SK-N-SH (cell line): Measurements from ENCODE around the gene CHD9. TPM values are rescaled to one million over a fixed set of nuclear protein-coding genes. Genes with fewer than 3 reads are reported as not detected.
A peak's percentile ranks its signal among the peaks of the same experiment; 100 is the strongest.

Experiments used
- CTCF ChIA-PET: fragments of 300-600, 350-600 bp; formaldehyde crosslinking; extraction: SDS; loops from one replicate; lab custom pipeline; 2021; lab: Yijun Ruan, JAX
- POLR2A ChIA-PET: fragments of 350-600 bp; sonication (Branson Sonifier 250); formaldehyde crosslinking; extraction: SDS; loops from one replicate; lab custom pipeline; 2020; ENCODE audit warnings: antibody characterized with exemption, inconsistent platforms; lab: Yijun Ruan, JAX
- DNase-seq: peaks from one replicate; pipeline ENCODE4 v3.0.0; 2012
- H2AFZ ChIP-seq: fragments of 200-600 bp; sonication (generic); 2 replicates; pipeline ENCODE4 v1.8.1; 2016; ENCODE audit warnings: antibody characterized with exemption, mild to moderate bottlenecking, low read depth
- H3F3A ChIP-seq: fragments of 200-600 bp; sonication (generic); replicated peaks from 2 replicates; pipeline ENCODE3; 2016; ENCODE audit warnings: antibody characterized with exemption, mild to moderate bottlenecking; ENCODE audit not compliant: insufficient read depth
- H3K27ac ChIP-seq, 2 experiments: fragments of 200-500 bp in 1 of 2; fragments of 200-600 bp in 1 of 2; sonication (Bioruptor generic) in 1 of 2; sonication (generic), shearing (Covaris generic) in 1 of 2; 2 replicates each; pipeline versions ENCODE4 v1.5.1 to v1.6.1; 2014 to 2016; ENCODE audit warnings: low read depth in 2 of 2, inconsistent platforms in 1 of 2, low read length in 1 of 2, mild to moderate bottlenecking in 1 of 2, mixed read lengths in 1 of 2
- H3K27me3 ChIP-seq: fragments of 200-600 bp; sonication (generic), shearing (Covaris generic); 2 replicates; pipeline ENCODE4 v1.6.1; 2016; ENCODE audit warnings: mixed run types; ENCODE audit not compliant: insufficient read depth
- H3K36me3 ChIP-seq, 2 experiments: fragments of 200-500 bp in 1 of 2; fragments of 200-600 bp in 1 of 2; sonication (Bioruptor generic) in 1 of 2; sonication (generic) in 1 of 2; replicated peaks in 1 of 2; 2 replicates each; pipeline versions ENCODE3 to v1.5.1; 2014 to 2016; ENCODE audit warnings: low read length in 1 of 2, mild to moderate bottlenecking in 1 of 2; ENCODE audit not compliant: insufficient read depth in 2 of 2, control insufficient read depth in 1 of 2
- H3K4me1 ChIP-seq, 2 experiments: fragments of 200-500 bp in 1 of 2; fragments of 200-600 bp in 1 of 2; sonication (Bioruptor generic) in 1 of 2; sonication (generic), shearing (Covaris generic) in 1 of 2; 2 replicates each; pipeline versions ENCODE4 v1.5.1 to v1.6.1; 2014 to 2016; ENCODE audit warnings: low read depth in 1 of 2, low read length in 1 of 2, mixed run types in 1 of 2; ENCODE audit not compliant: insufficient read depth in 2 of 2, control insufficient read depth in 1 of 2
- H3K4me2 ChIP-seq: fragments of 200-600 bp; sonication (generic), shearing (Covaris generic); 2 replicates; pipeline ENCODE4 v1.6.1; 2017; ENCODE audit warnings: mixed run types
- H3K4me3 ChIP-seq, 2 experiments: fragments of 200-500 bp in 1 of 2; fragments of 200-600 bp in 1 of 2; sonication (Bioruptor generic) in 1 of 2; sonication (generic), shearing (Covaris generic) in 1 of 2; 2 replicates each; pipeline versions ENCODE4 v1.5.1 to v1.8.1; 2014 to 2016; ENCODE audit warnings: low read depth in 2 of 2, inconsistent platforms in 1 of 2, low read length in 1 of 2, mild to moderate bottlenecking in 1 of 2, mixed read lengths in 1 of 2, moderate library complexity in 1 of 2
- H3K79me2 ChIP-seq: fragments of 200-600 bp; sonication (generic); 2 replicates; pipeline ENCODE4 v1.8.1; 2017; ENCODE audit warnings: mild to moderate bottlenecking; ENCODE audit not compliant: insufficient read depth
- H3K9ac ChIP-seq: fragments of 200-600 bp; sonication (generic); 2 replicates; pipeline ENCODE4 v1.6.1; 2017; ENCODE audit warnings: mixed run types
- H3K9me2 ChIP-seq: fragments of 200-600 bp; sonication (generic); 2 replicates; pipeline ENCODE4 v1.6.1; 2017; ENCODE audit warnings: mixed run types
- H3K9me3 ChIP-seq: fragments of 200-600 bp; sonication (generic); 2 replicates; pipeline ENCODE4 v1.6.1; 2017; ENCODE audit warnings: mixed run types, mild to moderate bottlenecking, moderate library complexity
- H4K20me1 ChIP-seq: fragments of 200-600 bp; sonication (generic); 2 replicates; pipeline ENCODE4 v1.6.1; 2017; ENCODE audit warnings: mild to moderate bottlenecking, mixed run types; ENCODE audit not compliant: insufficient read depth
- EP300 ChIP-seq, 2 experiments: IDR thresholded peaks; 2 replicates each; pipeline versions ENCODE4 v1.4.0 to v1.6.1; 2012; ENCODE audit warnings: borderline replicate concordance in 1 of 2, low read depth in 1 of 2, low read length in 1 of 2
- EZH2phosphoT487 ChIP-seq: fragments of 200-600 bp; sonication (generic); IDR thresholded peaks from 2 replicates; pipeline ENCODE4 v1.6.1; 2017; ENCODE audit warnings: low read depth, mixed run types, mild to moderate bottlenecking, antibody characterized with exemption, moderate library complexity, borderline replicate concordance
- FOSL2 ChIP-seq: IDR thresholded peaks from 2 replicates; pipeline ENCODE4 v1.4.0; 2012; ENCODE audit warnings: low read depth, mild to moderate bottlenecking, moderate library complexity, borderline replicate concordance
- FOXJ3 ChIP-seq: sonication (generic); formaldehyde crosslinking; IDR thresholded peaks from 2 replicates; pipeline ENCODE4 v1.5.1; 2020; ENCODE audit warnings: mild to moderate bottlenecking, missing genetic modification reagents
- FOXM1 ChIP-seq: IDR thresholded peaks from 2 replicates; pipeline ENCODE4 v1.4.0; 2012; ENCODE audit warnings: low read depth, mild to moderate bottlenecking
- GABPA ChIP-seq: IDR thresholded peaks from 2 replicates; pipeline ENCODE4 v1.4.0; 2012; ENCODE audit warnings: low read depth, mild to moderate bottlenecking
- GATA2 ChIP-seq: sonication (generic); formaldehyde crosslinking; IDR thresholded peaks from 2 replicates; pipeline ENCODE4 v1.5.0; 2020; ENCODE audit warnings: mild to moderate bottlenecking, missing genetic modification reagents
- JUND ChIP-seq: IDR thresholded peaks from 2 replicates; pipeline ENCODE4 v1.4.0; 2012
- NFIC ChIP-seq: IDR thresholded peaks from 2 replicates; pipeline ENCODE4 v1.4.0; 2012; ENCODE audit warnings: borderline replicate concordance
- POLR2AphosphoS5 ChIP-seq: IDR thresholded peaks from 2 replicates; pipeline ENCODE4 v1.6.1; 2012; ENCODE audit warnings: low read depth, low read length
- RAD21 ChIP-seq: IDR thresholded peaks from 2 replicates; pipeline ENCODE4 v1.6.1; 2012; ENCODE audit warnings: mild to moderate bottlenecking, low read length
- RCOR1 ChIP-seq: fragments of 150-350 bp; IDR thresholded peaks from 2 replicates; pipeline ENCODE4 v1.6.1; 2017; ENCODE audit warnings: antibody characterized with exemption, low read length
- RXRA ChIP-seq: IDR thresholded peaks from 2 replicates; pipeline ENCODE4 v1.4.0; 2012; ENCODE audit warnings: low read depth, mild to moderate bottlenecking, borderline replicate concordance
- SIN3A ChIP-seq: IDR thresholded peaks from 2 replicates; pipeline ENCODE4 v1.6.1; 2012; ENCODE audit warnings: low read depth, mild to moderate bottlenecking, low read length, moderate library complexity, borderline replicate concordance
- SMC3 ChIP-seq: IDR thresholded peaks from 2 replicates; pipeline ENCODE4 v1.6.1; 2012; ENCODE audit warnings: low read depth, low read length, improper control_type of control experiment
- TAF1 ChIP-seq: IDR thresholded peaks from 2 replicates; pipeline ENCODE4 v1.6.1; 2012; ENCODE audit warnings: low read depth, mild to moderate bottlenecking, low read length, moderate library complexity, borderline replicate concordance
- TCF12 ChIP-seq: IDR thresholded peaks from 2 replicates; pipeline ENCODE4 v1.4.0; 2012
- USF1 ChIP-seq: IDR thresholded peaks from 2 replicates; pipeline ENCODE4 v1.4.0; 2012; ENCODE audit warnings: low read depth, borderline replicate concordance
- ZBTB33 ChIP-seq: IDR thresholded peaks from 2 replicates; pipeline ENCODE4 v1.4.0; 2012; ENCODE audit warnings: low read depth, borderline replicate concordance
- WGBS: methylation state at CpG from one replicate; pipeline ENCODE4 v1.1.6; 2017; ENCODE audit warnings: low lambda C conversion rate; 5-methylcytosine and 5-hydroxymethylcytosine counted together
- polyA plus RNA-seq, 3 experiments: library from polyadenylated mRNA; depleted of rRNA; stranded (reverse); fragments of >200 nt; gene quantifications; 2 replicates each; pipeline ENCODE4 v1.2.3, GENCODE V29; 2012
- TF ChIP-seq, protein P1 (sequence below): IDR thresholded peaks from 2 replicates; pipeline ENCODE4; 2012
- TF ChIP-seq, protein P2 (sequence below): IDR thresholded peaks from 2 replicates; pipeline ENCODE4 v1.4.0; 2012; ENCODE audit warnings: low read depth

CHD9 gene
- polyA plus RNA-seq, 1 of the 3 experiments (the other 2 are of a cell fraction), result 6.2 TPM

- TF ChIP-seq RAD21 (peak; percentile 29), TAF1 (no peak), NFIC (peak; percentile 62), USF1 (peak; percentile 87), ZBTB33 (no peak), EP300 (IDR thresholded peaks at IDR 0.05; ENCODE audit: borderline replicate concordance in 1 of 2, low read depth in 1 of 2, low read length in 1 of 2) (peak; percentile 55 to 56; a peak in 3 of 4 replicates)
- TF ChIP-seq, protein P1, sequence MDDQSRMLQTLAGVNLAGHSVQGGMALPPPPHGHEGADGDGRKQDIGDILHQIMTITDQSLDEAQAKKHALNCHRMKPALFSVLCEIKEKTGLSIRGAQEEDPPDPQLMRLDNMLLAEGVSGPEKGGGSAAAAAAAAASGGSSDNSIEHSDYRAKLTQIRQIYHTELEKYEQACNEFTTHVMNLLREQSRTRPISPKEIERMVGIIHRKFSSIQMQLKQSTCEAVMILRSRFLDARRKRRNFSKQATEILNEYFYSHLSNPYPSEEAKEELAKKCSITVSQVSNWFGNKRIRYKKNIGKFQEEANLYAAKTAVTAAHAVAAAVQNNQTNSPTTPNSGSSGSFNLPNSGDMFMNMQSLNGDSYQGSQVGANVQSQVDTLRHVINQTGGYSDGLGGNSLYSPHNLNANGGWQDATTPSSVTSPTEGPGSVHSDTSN, result peak; percentile 69
These were observed 36.8 kb downstream of the CHD9 start (continued) for GRCh38 chr16:53091466-53092211.

GRCh38 chr16:53092284-53092683 is 37.5 kb downstream of the CHD9 start:
- 52% methylated on average over 2 of the region's 2 CpGs for WGBS
- peaks cover 19% of the 10 kb centered on the region for H3F3A ChIP-seq
- peak overlapping the region; percentile 85 for H3K4me2 ChIP-seq
- H4K20me1 ChIP-seq, result no peaks in the 10 kb centered on the region
- H3K9ac ChIP-seq, result peak overlapping the region; percentile 6; the same call in 1 of the 2 replicates
- H2AFZ ChIP-seq, result no peak overlapping the region
- H3K4me3 ChIP-seq, result peak overlapping the region in 1 of 2 experiments; percentile 37; a peak in 1 of 4 replicates
- no peaks in the 10 kb centered on the region for H3K27me3 ChIP-seq
- peak overlapping the region; percentile 98 to 100 for H3K27ac ChIP-seq
- H3K4me1 ChIP-seq, result peaks cover 33 to 42% of the 10 kb centered on the region in 2 experiments
- CTCF ChIA-PET, result interaction anchor here (0.9 to 2.3 kb wide), 4 partner anchors 20 to 38 kb away, joined by 3 to 11 read pairs (median 3); partner anchors contain the start of gene CHD9
- DNase-seq, result peak; percentile 34
- POLR2A ChIA-PET, result interaction anchor here (0.7 to 1.1 kb wide), 2 partner anchors 8 to 12 kb away, joined by 3 to 7 read pairs; no protein-coding TSS in a partner anchor
- H3K9me2 ChIP-seq, result no peaks in the 10 kb centered on the region
- H3K9me3 ChIP-seq, result no peaks in the 10 kb centered on the region
- peaks cover 40% of the 10 kb centered on the region for H3K79me2 ChIP-seq
- no peaks in the 10 kb centered on the region for H3K36me3 ChIP-seq
- no peak for TF ChIP-seq FOXJ3 (CRISPR knock-in tag)
- no peak for TF ChIP-seq FOSL2
- TF ChIP-seq USF1, result no peak
- no peak for TF ChIP-seq EZH2phosphoT487
- no peak for TF ChIP-seq JUND
- TF ChIP-seq SMC3, result no peak
- TF ChIP-seq TCF12, result no peak
- TF ChIP-seq FOXM1, result no peak
- no peak for TF ChIP-seq ZBTB33
- no peak for TF ChIP-seq RXRA
- TF ChIP-seq, protein P2, sequence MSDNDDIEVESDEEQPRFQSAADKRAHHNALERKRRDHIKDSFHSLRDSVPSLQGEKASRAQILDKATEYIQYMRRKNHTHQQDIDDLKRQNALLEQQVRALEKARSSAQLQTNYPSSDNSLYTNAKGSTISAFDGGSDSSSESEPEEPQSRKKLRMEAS, result no peak
- TF ChIP-seq SIN3A, result no peak
- no peak for TF ChIP-seq GATA2
- no peak for TF ChIP-seq EP300 (IDR thresholded peaks at IDR 0.05; ENCODE audit: borderline replicate concordance in 1 of 2, low read depth in 1 of 2, low read length in 1 of 2)
- no peak for TF ChIP-seq GABPA
- no peak for TF ChIP-seq RCOR1
- no peak for TF ChIP-seq POLR2AphosphoS5
